HCT116 (cell line): ENCODE data around the gene OR4E1. TPM values are rescaled to one million over a fixed set of nuclear protein-coding genes. Genes with fewer than 3 reads are reported as not detected.

Source experiments
- ATAC-seq: fragments of 200-7000 bp; cut with Tn5 transposase; 2 replicates; pipeline ENCODE4 v1.9.1; 2020; ENCODE audit warnings: mild to moderate bottlenecking, moderate library complexity
- BruUV-seq: library from RNA; stranded (reverse); fragments of 400-500 nt; replicated peaks from 2 replicates; lab custom pipeline; 2021; lab: Mats Ljungman, UMichigan
- CTCF ChIA-PET: fragments of 300-600 bp; sonication (Branson Sonifier 250); formaldehyde crosslinking; loops from one replicate; lab custom pipeline; 2021; ENCODE audit warnings: antibody characterized with exemption; lab: Charles Lee
- POLR2A ChIA-PET: fragments of 300-600, 350-600 bp; sonication (Branson Sonifier 250); formaldehyde crosslinking; loops from one replicate; lab custom pipeline; 2021; ENCODE audit warnings: antibody characterized with exemption; lab: Charles Lee
- RAD21 ChIA-PET, 2 experiments: fragments of 300-600 bp; sonication (Branson Sonifier 250); formaldehyde crosslinking; loops; one replicate each; lab custom pipeline; 2023; ENCODE audit warnings: low total read pairs in 2 of 2; ENCODE audit not compliant: uncharacterized antibody in 2 of 2, unreplicated experiment in 2 of 2, low non-redundant PET in 1 of 2; lab: Charles Lee
- DNase-seq: peaks from one replicate; pipeline ENCODE4 v3.0.0-alpha.2; 2010; ENCODE audit warnings: low read depth, low spot score
- H2AFZ ChIP-seq: fragments of 200-600 bp; shearing (Covaris generic), sonication (generic); 2 replicates; pipeline ENCODE4 v1.6.1; 2017; ENCODE audit warnings: low read depth, mixed run types, mixed read lengths, antibody characterized with exemption, low read length; ENCODE audit not compliant: poor library complexity, severe bottlenecking
- H3K27ac ChIP-seq: 2 replicates; pipeline ENCODE4 v1.5.1; 2012; ENCODE audit warnings: low read depth, low read length
- H3K27me3 ChIP-seq: fragments of 200-600 bp; sonication (generic); 2 replicates; pipeline ENCODE4 v1.6.1; 2016; ENCODE audit warnings: mixed run types, low read length, mixed read lengths; ENCODE audit not compliant: insufficient read depth
- H3K36me3 ChIP-seq, 2 experiments: fragments of 200-500 bp in 1 of 2; fragments of 200-600 bp in 1 of 2; sonication (Bioruptor generic) in 1 of 2; sonication (generic) in 1 of 2; 2 replicates each; pipeline versions ENCODE4 v1.5.1 to v1.6.1; 2014 to 2016; ENCODE audit warnings: low read length in 2 of 2, inconsistent platforms in 1 of 2, mixed read lengths in 1 of 2, mixed run types in 1 of 2; ENCODE audit not compliant: insufficient read depth in 2 of 2, control insufficient read depth in 1 of 2
- H3K4me1 ChIP-seq, 2 experiments: fragments of 200-600 bp in 1 of 2; sonication (generic) in 1 of 2; 2 replicates each; pipeline versions ENCODE4 v1.5.1 to v1.6.1; 2012 to 2017; ENCODE audit warnings: low read length in 2 of 2, inconsistent platforms in 1 of 2, mild to moderate bottlenecking in 1 of 2, mixed read lengths in 1 of 2, mixed run types in 1 of 2, moderate library complexity in 1 of 2; ENCODE audit not compliant: insufficient read depth in 2 of 2, control insufficient read depth in 1 of 2
- H3K4me2 ChIP-seq: fragments of 200-600 bp; sonication (generic); 2 replicates; pipeline ENCODE4 v1.6.1; 2017; ENCODE audit warnings: mixed run types, low read length, mixed read lengths
- H3K4me3 ChIP-seq, 2 experiments: fragments of 200-600 bp in 1 of 2; sonication (generic) in 1 of 2; replicated peaks in 1 of 2; 2 replicates each; pipeline ENCODE4 v1.5.1; 2011 to 2016; ENCODE audit warnings: low read length in 2 of 2, control low read depth in 1 of 2, low read depth in 1 of 2, mild to moderate bottlenecking in 1 of 2, mixed read lengths in 1 of 2, mixed run types in 1 of 2
- H3K79me2 ChIP-seq: fragments of 200-600 bp; sonication (generic); 2 replicates; pipeline ENCODE4 v1.6.1; 2017; ENCODE audit warnings: mild to moderate bottlenecking, mixed run types, low read length, moderate library complexity, mixed read lengths; ENCODE audit not compliant: insufficient read depth
- H3K9ac ChIP-seq: fragments of 200-600 bp; sonication (generic); 2 replicates; pipeline ENCODE4 v1.6.1; 2016; ENCODE audit warnings: low read length, mixed read lengths
- H3K9me2 ChIP-seq: fragments of 200-600 bp; sonication (generic), shearing (Covaris generic); 2 replicates; pipeline ENCODE4 v1.6.1; 2017; ENCODE audit warnings: mixed run types, mild to moderate bottlenecking, moderate library complexity; ENCODE audit not compliant: insufficient read depth
- H3K9me3 ChIP-seq, 2 experiments: fragments of 200-500 bp in 1 of 2; fragments of 200-600 bp in 1 of 2; sonication (Bioruptor generic) in 1 of 2; sonication (generic) in 1 of 2; 2 replicates each; pipeline ENCODE4 v1.6.1; 2014 to 2017; ENCODE audit warnings: low read length in 2 of 2, mixed read lengths in 2 of 2, inconsistent platforms in 1 of 2, low read depth in 1 of 2, mild to moderate bottlenecking in 1 of 2, mixed run types in 1 of 2, moderate library complexity in 1 of 2; ENCODE audit not compliant: control insufficient read depth in 1 of 2, insufficient read depth in 1 of 2
- H4K20me1 ChIP-seq: fragments of 200-600 bp; sonication (generic), shearing (Covaris generic); 2 replicates; pipeline ENCODE4 v1.6.1; 2017; ENCODE audit warnings: mixed run types, mild to moderate bottlenecking, moderate library complexity; ENCODE audit not compliant: insufficient read depth
- ATF3 ChIP-seq: IDR thresholded peaks from 2 replicates; pipeline ENCODE4 v1.6.1; 2012
- CBX3 ChIP-seq: IDR thresholded peaks from 2 replicates; pipeline ENCODE4 v1.6.1; 2012; ENCODE audit warnings: low read depth
- CEBPB ChIP-seq: IDR thresholded peaks from 2 replicates; pipeline ENCODE4 v1.6.1; 2012; ENCODE audit warnings: low read depth
- CTCF ChIP-seq, 3 experiments: fragments of 200-600 bp in 1 of 3; sonication (generic) in 1 of 3; IDR thresholded peaks in 2 of 3; conservative IDR thresholded peaks in 1 of 3; 2 replicates each; pipeline ENCODE4 v1.5.1; 2012 to 2017; ENCODE audit warnings: low read depth in 2 of 3, low read length in 2 of 3, antibody characterized with exemption in 1 of 3, borderline replicate concordance in 1 of 3, control low read depth in 1 of 3, mild to moderate bottlenecking in 1 of 3, mixed read lengths in 1 of 3, mixed run types in 1 of 3, moderate library complexity in 1 of 3; ENCODE audit not compliant: insufficient read depth in 1 of 3
- ELF1 ChIP-seq: IDR thresholded peaks from 2 replicates; pipeline ENCODE4 v1.6.1; 2012; ENCODE audit warnings: low read depth, borderline replicate concordance
- EZH2 ChIP-seq: fragments of 200-600 bp; sonication (generic); IDR thresholded peaks from 2 replicates; pipeline ENCODE4 v1.6.1; 2017; ENCODE audit warnings: antibody characterized with exemption, mixed run types
- JUND ChIP-seq: IDR thresholded peaks from 2 replicates; pipeline ENCODE4 v1.6.1; 2012
- POLR2A ChIP-seq: IDR thresholded peaks from 2 replicates; pipeline ENCODE4 v1.7.0; 2011; ENCODE audit warnings: borderline replicate concordance; ENCODE audit not compliant: insufficient read depth, insufficient read length; ENCODE audit errors: extremely low read depth
- RAD21 ChIP-seq: IDR thresholded peaks from 2 replicates; pipeline ENCODE4 v1.6.1; 2012; ENCODE audit warnings: low read depth, mild to moderate bottlenecking
- SIN3A ChIP-seq: IDR thresholded peaks from 2 replicates; pipeline ENCODE4 v1.6.1; 2012; ENCODE audit warnings: low read depth
- YY1 ChIP-seq: IDR thresholded peaks from 2 replicates; pipeline ENCODE4 v1.6.1; 2011; ENCODE audit warnings: low read length, low read depth, moderate library complexity, mild to moderate bottlenecking; ENCODE audit not compliant: insufficient replicate concordance; ENCODE audit errors: extremely low read depth
- ZBTB33 ChIP-seq: IDR thresholded peaks from 2 replicates; pipeline ENCODE4 v1.6.1; 2011; ENCODE audit warnings: mild to moderate bottlenecking, low read length, moderate library complexity; ENCODE audit not compliant: insufficient replicate concordance; ENCODE audit errors: extremely low read depth
- ZFX ChIP-seq: fragments of 450-650 bp; IDR thresholded peaks from 2 replicates; pipeline ENCODE4 v1.6.1; 2017
- intact Hi-C: fragments of 100-400 bp; cut with micrococcal nuclease; formaldehyde crosslinking; loops from 2 replicates; pipeline ENCODE4 v1.10.0; 2022
- total RNA-seq: library from RNA; stranded (reverse); gene quantifications from one replicate; pipeline ENCODE4 v1.2.1, GENCODE V29; 2021; ENCODE audit not compliant: unreplicated experiment

Gene OR4E1
- total RNA-seq, 1 experiment from 2014 or later, result not detected

GRCh38 chr14:21714318-21714929 is 40.8 kb upstream of the OR4E1 start (continued):
- TF ChIP-seq ATF3 (no peak), EZH2 (no peak), CEBPB (no peak)

- CTCF ChIA-PET, result interaction anchor here (0.8 to 6.0 kb wide), 6 partner anchors 11 to 213 kb away, joined by 3 to 36 read pairs (median 4); no protein-coding TSS in a partner anchor
- Histone ChIP-seq H2AFZ (no peak overlapping the region), H3K4me3 (no peak overlapping the region), H3K27me3 (peaks cover 20% of the 10 kb centered on the region; the same call in 1 of the 2 replicates), H3K9ac (no peak overlapping the region), H4K20me1 (no peaks in the 10 kb centered on the region), H3K27ac (no peak overlapping the region), H3K36me3 (no peaks in the 10 kb centered on the region), H3K9me3 (no peaks in the 10 kb centered on the region), H3K4me1 (no peaks in the 10 kb centered on the region), H3K9me2 (no peaks in the 10 kb centered on the region), H3K79me2 (no peaks in the 10 kb centered on the region), H3K4me2 (no peak overlapping the region)
- POLR2A ChIA-PET, result no interaction called here
- no TSS peak for BruUV-seq
- RAD21 ChIA-PET, result no interaction called here
- ATAC-seq (no peak), DNase-seq (no peak)
- intact Hi-C loops, result no loop called here
- no peak for TF ChIP-seq JUND
- TF ChIP-seq CTCF (IDR thresholded peaks at IDR 0.05 in 2 of 3, conservative IDR thresholded peaks at IDR 0.05 in 1 of 3; ENCODE audit: borderline replicate concordance in 1 of 3, insufficient read depth in 1 of 3, low read depth in 2 of 3, low read length in 2 of 3), result no peak
- no peak for TF ChIP-seq YY1
- TF ChIP-seq ELF1, result no peak
- no peak for TF ChIP-seq ZFX
- no peak for TF ChIP-seq CBX3
- no peak for TF ChIP-seq SIN3A
- no peak for TF ChIP-seq POLR2A
- TF ChIP-seq ZBTB33, result no peak
- no peak for TF ChIP-seq RAD21
Observed at GRCh38 chr14:21712036-21712435, 38.4 kb upstream of the OR4E1 start.
